Measurements from ENCODE around the gene CCN6. TPM values are rescaled to one million over a fixed set of nuclear protein-coding genes. Genes with fewer than 3 reads are reported as not detected.

CCN6 gene
- total RNA-seq (not detected), polyA plus RNA-seq (not detected)

DNA sequence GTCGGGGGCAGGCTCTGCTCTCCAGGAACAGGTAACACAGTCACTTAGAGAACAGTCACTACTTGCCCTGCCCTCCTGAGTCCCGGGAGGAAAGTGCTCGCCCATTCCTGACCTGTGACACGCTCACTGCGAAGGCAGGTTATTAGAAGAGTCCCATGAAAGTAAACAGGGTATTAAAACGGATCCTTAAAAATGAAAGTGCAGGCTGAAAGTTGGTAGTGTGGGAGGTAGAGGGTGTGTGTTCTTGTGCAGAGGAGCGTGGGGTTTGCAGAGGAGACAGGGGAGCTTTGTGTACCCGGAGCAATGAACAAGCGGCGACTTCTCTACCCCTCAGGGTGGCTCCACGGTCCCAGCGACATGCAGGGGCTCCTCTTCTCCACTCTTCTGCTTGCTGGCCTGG lies at the start of gene CCN6:
TSS of gene CCN6 (plus strand) at position 104 of the 400 bp plus-strand sequence. CDS start at position 358, 254 bp downstream.
- FAIRE-seq (no peak), DNase-seq (no peak), ATAC-seq (no peak)
- no peaks in the 10 kb centered on the region for H3K27me3 ChIP-seq
- intact Hi-C loops (cut with DNase I), result no loop called here
- WGBS, 2 donors, result 75 to 79% methylated on average over 12 of the region's 12 CpGs
- no peaks in the 10 kb centered on the region for H3K4me1 ChIP-seq
- H3K36me3 ChIP-seq, result no peaks in the 10 kb centered on the region
- no peak within 1 kb of the TSS for H3K4me3 ChIP-seq
- H3K9me3 ChIP-seq, result no peaks in the 10 kb centered on the region
- TF ChIP-seq, protein P1, sequence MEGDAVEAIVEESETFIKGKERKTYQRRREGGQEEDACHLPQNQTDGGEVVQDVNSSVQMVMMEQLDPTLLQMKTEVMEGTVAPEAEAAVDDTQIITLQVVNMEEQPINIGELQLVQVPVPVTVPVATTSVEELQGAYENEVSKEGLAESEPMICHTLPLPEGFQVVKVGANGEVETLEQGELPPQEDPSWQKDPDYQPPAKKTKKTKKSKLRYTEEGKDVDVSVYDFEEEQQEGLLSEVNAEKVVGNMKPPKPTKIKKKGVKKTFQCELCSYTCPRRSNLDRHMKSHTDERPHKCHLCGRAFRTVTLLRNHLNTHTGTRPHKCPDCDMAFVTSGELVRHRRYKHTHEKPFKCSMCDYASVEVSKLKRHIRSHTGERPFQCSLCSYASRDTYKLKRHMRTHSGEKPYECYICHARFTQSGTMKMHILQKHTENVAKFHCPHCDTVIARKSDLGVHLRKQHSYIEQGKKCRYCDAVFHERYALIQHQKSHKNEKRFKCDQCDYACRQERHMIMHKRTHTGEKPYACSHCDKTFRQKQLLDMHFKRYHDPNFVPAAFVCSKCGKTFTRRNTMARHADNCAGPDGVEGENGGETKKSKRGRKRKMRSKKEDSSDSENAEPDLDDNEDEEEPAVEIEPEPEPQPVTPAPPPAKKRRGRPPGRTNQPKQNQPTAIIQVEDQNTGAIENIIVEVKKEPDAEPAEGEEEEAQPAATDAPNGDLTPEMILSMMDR (IDR thresholded peaks at IDR 0.05), result no peak
- H3K27ac ChIP-seq, result no peak within 1 kb of the TSS

DNA sequence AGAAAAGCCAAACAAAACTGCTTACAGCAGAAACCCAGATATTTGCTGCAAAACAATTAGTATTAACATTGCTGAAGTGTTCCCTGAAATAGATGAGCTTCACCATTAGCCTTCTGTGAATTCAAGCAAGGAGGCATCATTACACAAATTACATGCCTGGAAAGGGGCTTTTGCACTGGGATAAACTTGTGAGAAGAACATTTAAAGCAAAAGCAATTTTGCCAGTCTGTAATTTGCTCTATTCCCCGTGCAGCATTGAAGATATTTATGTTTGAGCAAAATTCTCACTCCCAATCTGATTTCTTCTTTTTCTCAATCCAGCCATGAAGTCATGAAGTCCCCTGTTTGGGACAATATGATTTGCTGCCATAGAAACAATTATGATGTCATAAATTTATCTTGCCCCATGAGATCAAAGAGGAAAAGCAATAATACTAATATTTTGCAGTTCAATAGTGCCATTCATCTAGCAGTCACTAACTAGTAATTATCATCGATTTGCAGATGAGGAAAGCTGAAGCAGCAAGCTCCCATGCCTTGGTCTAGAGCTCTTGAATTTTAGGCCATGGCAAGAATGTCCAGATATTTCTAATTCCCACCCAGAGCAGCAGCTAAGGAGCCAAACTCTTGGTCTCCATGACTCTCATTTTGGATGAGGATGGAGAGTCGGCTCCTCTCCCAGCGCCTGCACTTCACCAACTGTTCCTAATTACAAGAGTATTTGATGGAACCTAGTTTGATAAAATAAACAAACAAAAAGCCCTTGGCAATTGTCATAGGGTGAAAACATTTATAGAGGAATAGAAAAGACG lies 49.5 kb upstream of the CCN6 start:
- no peak overlapping the region for H3K4me3 ChIP-seq
- H3K36me3 ChIP-seq, result no peaks in the 10 kb centered on the region
- 65 to 71% methylated on average over 5 of the region's 5 CpGs for WGBS, 2 donors
- intact Hi-C loops (cut with DNase I), result loop anchor here in 1 of 3 donors (5.0 kb wide), 1 partner anchor 292 kb away; no protein-coding TSS in a partner anchor
- no peaks in the 10 kb centered on the region for H3K27me3 ChIP-seq
- H3K4me1 ChIP-seq, result no peaks in the 10 kb centered on the region
- ATAC-seq (peak in 1 of 4 donors; percentile 28), DNase-seq (no peak), FAIRE-seq (no peak)
- TF ChIP-seq, protein P1 (IDR thresholded peaks at IDR 0.05), result no peak
- H3K9me3 ChIP-seq, result no peaks in the 10 kb centered on the region
- H3K27ac ChIP-seq, result no peak overlapping the region

DNA sequence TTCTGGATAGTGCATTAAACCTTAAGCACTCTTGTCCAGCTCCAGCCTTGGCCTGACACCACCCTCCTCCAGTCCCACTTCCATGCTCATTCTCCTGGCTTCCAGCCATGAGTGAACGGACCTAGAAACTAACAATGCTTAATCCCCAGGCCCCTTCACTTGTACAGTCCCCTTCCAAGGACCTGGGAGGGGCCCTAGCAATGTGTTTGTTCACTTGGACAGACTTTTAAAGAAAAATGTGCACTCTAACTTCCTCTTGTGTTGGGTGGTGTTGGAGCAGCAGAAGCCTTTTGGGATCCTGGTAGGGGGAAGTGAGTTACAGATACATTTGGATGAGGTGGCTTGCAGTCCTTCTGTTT lies 48.9 kb upstream of the CCN6 start:
- H3K27me3 ChIP-seq, result no peaks in the 10 kb centered on the region
- TF ChIP-seq, protein P1 (IDR thresholded peaks at IDR 0.05), result no peak
- H3K9me3 ChIP-seq, result no peaks in the 10 kb centered on the region
- H3K4me3 ChIP-seq, result no peak overlapping the region
- DNase-seq (no peak), FAIRE-seq (no peak), ATAC-seq (peak in 1 of 4 donors; percentile 26)
- no peaks in the 10 kb centered on the region for H3K4me1 ChIP-seq
- no peaks in the 10 kb centered on the region for H3K36me3 ChIP-seq
- intact Hi-C loops (cut with DNase I), result no loop called here
- no peak overlapping the region for H3K27ac ChIP-seq
- 47 to 50% methylated on average over 1 of the region's 1 CpG for WGBS, 2 donors

DNA sequence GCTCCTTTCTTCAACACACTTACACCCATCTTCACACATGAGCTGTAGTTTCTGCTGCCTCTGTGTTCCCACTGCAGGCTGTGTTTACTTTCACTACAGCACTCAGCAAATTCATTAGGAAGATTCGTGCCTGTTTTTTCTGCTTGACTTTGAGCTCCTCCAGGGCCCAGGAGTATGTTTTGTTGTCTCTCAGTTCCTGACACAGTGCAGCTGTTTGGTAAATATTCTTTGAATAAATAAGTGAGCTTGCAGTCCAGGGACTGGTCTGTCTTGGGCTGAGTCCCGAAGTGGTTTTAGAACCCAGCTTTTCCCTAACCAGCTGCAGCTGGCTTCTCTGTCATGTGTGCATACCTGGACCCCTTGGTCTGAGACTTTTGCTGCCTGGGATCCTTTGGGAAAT lies 46.6 kb upstream of the CCN6 start:
- H3K4me3 ChIP-seq, result no peak overlapping the region
- H3K9me3 ChIP-seq, result no peaks in the 10 kb centered on the region
- TF ChIP-seq, protein P1 (IDR thresholded peaks at IDR 0.05), result no peak
- no peaks in the 10 kb centered on the region for H3K27me3 ChIP-seq
- no peaks in the 10 kb centered on the region for H3K4me1 ChIP-seq
- intact Hi-C loops (cut with DNase I), result no loop called here
- no peaks in the 10 kb centered on the region for H3K36me3 ChIP-seq
- ATAC-seq (peak in 1 of 4 donors; percentile 29), DNase-seq (no peak), FAIRE-seq (no peak)
- 21 to 25% methylated on average over 2 of the region's 2 CpGs for WGBS, 2 donors
- H3K27ac ChIP-seq, result no peak overlapping the region

DNA sequence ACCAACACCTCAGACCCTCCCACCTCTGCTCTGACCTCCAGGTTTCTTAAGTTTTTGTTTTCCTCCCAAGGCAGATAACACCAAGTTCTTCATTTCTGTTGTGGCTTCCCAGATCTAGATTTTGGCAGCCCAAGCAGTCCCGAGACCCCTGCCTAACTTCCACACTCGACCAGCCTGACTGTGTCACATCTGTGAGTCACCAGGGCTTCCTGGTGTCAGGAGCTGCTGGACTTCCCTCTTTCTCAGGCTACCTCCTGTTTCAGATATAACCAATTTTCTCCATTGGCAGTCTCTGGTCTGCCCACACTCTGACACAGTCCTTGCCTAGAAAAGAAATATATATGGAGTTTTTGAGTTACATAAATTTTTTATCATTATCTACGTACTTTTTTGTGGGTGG lies 46.1 kb upstream of the CCN6 start:
- no peak overlapping the region for H3K27ac ChIP-seq
- intact Hi-C loops (cut with DNase I), result no loop called here
- H3K4me3 ChIP-seq, result no peak overlapping the region
- no peaks in the 10 kb centered on the region for H3K4me1 ChIP-seq
- H3K36me3 ChIP-seq, result no peaks in the 10 kb centered on the region
- peak in 1 of 6 donors; percentile 22 for DNase-seq
- peak in 2 of 4 donors; percentile 70 to 75 for ATAC-seq
- TF ChIP-seq, protein P1 (IDR thresholded peaks at IDR 0.05), result no peak
- no peaks in the 10 kb centered on the region for H3K9me3 ChIP-seq
- no peaks in the 10 kb centered on the region for H3K27me3 ChIP-seq
- WGBS, 2 donors, result 73 to 78% methylated on average over 3 of the region's 3 CpGs
- no peak for FAIRE-seq
